GM18520 (cell line): ENCODE results near the gene DHX36.
A peak's percentile ranks its signal among the peaks of the same experiment; 100 is the strongest.

Experiments used
- ATAC-seq: cut with Tn5 transposase; IDR thresholded peaks from one replicate; pipeline ENCODE4 v1.9.1; 2021; ENCODE audit not compliant: unreplicated experiment

Gene DHX36

GRCh38 chr3:154323891-154324738, at the start of gene DHX36:
TSS of gene DHX36 (minus strand) at chr3:154324487. CDS start at chr3:154324416, 71 bp downstream.
- peak; percentile 87 for ATAC-seq

- ATAC-seq: no peak
These were observed 42.9 kb upstream of the DHX36 start for GRCh38 chr3:154367221-154367620.

GRCh38 chr3:154364849-154365248, 40.6 kb upstream of the DHX36 start:
- no peak for ATAC-seq

GRCh38 chr3:154361099-154361498, 36.8 kb upstream of the DHX36 start:
- no peak for ATAC-seq

GRCh38 chr3:154356009-154356408, 31.7 kb upstream of the DHX36 start:
- ATAC-seq: no peak

GRCh38 chr3:154349223-154349622, 24.9 kb upstream of the DHX36 start:
- ATAC-seq: no peak

- ATAC-seq: no peak
These were observed 21.3 kb upstream of the DHX36 start for GRCh38 chr3:154345422-154346122.

- no peak for ATAC-seq
These were observed 14.3 kb upstream of the DHX36 start for GRCh38 chr3:154338570-154338969.

- no peak for ATAC-seq
These were observed 13.7 kb upstream of the DHX36 start for GRCh38 chr3:154338008-154338407.

GRCh38 chr3:154334973-154335420, 10.7 kb upstream of the DHX36 start:
- ATAC-seq: no peak

GRCh38 chr3:154327871-154328270, 3.6 kb upstream of the DHX36 start:
- no peak for ATAC-seq

- ATAC-seq: no peak
These were observed 632 bp upstream of the DHX36 start for GRCh38 chr3:154324919-154325318.

GRCh38 chr3:154316974-154317767, 7.1 kb downstream of the DHX36 start:
- no peak for ATAC-seq

- no peak for ATAC-seq
These were observed 10.1 kb downstream of the DHX36 start for GRCh38 chr3:154314152-154314551.

- ATAC-seq: no peak
These were observed 13.4 kb downstream of the DHX36 start for GRCh38 chr3:154310840-154311239.

- ATAC-seq: no peak
These were observed 16.9 kb downstream of the DHX36 start for GRCh38 chr3:154307363-154307762.

GRCh38 chr3:154304936-154305335, 19.4 kb downstream of the DHX36 start:
- ATAC-seq: no peak

GRCh38 chr3:154304116-154304786, 20.0 kb downstream of the DHX36 start:
- ATAC-seq: peak; percentile 61

GRCh38 chr3:154301561-154301960, 22.7 kb downstream of the DHX36 start:
- ATAC-seq: no peak

- ATAC-seq: no peak
These were observed 30.3 kb downstream of the DHX36 start for GRCh38 chr3:154294016-154294415.

GRCh38 chr3:154290187-154290586, 34.1 kb downstream of the DHX36 start:
- ATAC-seq: no peak
